Activated CD4-positive, alpha-beta T cell treated with anti-CD3 and anti-CD28 coated beads for 48 hours (primary cell): ENCODE measurements around the gene SGMS2.

Experiments used
- DNase-seq: peaks from one replicate; pipeline ENCODE4 v3.0.0-alpha.2; 2020

The SGMS2 gene

DNA sequence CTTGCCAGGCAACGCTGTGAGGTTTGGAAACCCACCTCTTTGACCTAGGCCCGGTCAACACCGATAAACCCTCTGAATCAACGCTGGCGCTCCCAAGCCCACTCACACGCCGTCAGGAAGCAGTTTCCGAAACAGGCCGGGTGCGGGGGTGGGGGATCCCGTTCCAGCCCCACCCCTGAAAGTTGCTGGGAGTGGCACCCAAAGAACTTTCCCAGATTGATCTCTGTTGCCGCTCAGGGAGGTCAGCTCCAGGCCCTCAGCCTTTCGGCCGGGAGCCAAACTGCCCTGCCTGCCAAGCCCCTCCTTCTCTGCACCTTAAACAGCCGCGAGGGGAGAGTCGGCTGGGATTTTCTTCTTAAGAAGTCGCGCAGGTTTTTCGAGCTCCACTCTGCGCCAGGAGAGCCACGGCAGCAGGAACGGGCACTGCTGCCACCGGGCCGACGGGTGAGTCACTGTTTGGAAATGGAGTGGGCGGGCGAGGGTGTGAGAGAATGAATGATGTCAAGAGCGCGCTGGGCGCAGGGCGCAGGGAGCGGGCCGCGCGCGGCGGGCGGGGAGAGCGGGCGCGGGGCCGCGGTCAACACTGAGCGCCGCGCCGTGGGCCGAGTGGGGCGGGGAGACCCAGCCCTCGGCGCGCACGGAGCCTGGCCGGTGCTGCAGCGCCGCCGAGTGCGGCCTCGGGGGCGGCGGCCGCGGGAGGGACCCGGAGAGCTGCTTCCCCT lies at the start of gene SGMS2:
SGMS2 (plus strand) TSS at position 583 of the 722 bp plus-strand sequence. CDS start 70,622 bp downstream, outside the sequence.
- peak; percentile 83 for DNase-seq

DNA sequence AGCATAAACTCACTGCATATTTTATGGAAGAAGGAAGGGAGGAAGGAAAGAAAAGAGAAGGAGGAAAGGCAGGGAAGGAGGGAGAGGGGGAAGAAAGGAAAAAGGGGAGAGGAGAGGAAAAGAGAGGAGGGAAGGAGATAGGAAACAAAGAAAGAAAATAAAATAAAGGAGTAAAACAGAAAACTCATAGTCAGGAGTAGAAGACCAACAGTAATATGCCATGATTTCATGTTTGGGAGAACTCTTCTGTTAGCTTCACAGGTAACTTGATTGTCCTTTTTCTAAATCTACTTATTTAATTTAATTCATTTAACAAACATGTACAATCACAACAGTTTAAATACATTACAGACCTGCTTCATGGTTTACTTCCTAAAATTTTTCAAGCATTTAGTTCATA lies 46.8 kb upstream of the SGMS2 start:
- DNase-seq = no peak

GRCh38 chr4:107778784-107779530 lies 45.8 kb upstream of the SGMS2 start:
- DNase-seq = no peak

DNA sequence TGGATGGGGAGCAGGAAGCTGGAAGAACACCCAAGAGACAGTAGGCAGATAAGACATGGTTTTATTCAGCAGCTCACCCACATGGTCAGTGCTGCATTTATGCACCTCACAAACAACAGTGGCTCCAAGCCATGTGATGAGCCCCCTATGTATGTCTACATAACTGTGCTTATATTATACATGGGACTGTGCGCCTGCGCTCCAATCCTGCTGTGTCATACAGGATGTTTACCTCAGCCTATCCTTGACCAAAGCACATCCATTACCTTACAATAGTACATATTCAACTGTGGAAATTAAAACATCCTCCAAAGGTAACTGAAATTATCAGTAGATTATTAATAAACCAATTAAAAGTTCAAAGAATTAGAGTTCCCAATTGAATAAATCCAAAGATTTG lies 44.1 kb upstream of the SGMS2 start:
- peak; percentile 29 for DNase-seq

DNA sequence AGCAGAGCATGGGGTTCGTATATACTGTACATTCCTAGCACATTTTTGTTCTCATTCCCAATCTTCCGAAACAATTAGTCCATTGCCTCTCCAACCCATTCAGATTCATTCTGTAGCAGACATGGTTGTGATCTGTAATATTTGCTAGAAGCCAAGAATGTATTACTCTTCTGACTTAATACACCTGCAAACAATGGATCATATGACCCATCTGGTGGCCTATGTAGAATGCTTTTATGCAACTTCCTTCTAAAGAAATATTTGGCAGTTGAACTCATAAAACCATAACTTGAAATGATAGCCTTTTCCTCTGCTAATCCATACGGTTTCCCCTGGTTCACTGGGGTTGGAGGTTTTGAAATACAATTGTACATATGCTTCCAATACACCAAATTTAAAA lies 32.8 kb upstream of the SGMS2 start:
- no peak for DNase-seq

DNA sequence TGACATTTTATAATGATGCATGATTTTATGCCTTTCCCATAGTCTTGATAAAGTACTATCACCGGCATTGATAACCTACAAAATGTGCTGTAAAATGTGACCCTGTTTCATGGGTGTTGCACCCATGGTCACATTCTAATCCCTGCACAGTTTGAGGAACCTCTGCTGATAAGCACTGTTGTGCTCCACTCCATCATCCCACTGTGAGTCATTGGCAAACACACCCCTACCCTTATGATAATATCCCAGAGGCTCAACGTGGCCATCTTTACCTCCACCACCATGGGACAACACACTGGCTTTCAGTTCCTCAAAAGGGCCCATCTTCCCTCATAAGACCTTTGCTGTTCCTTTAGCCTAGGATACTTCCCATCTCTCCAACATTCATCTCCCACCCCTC lies 32.0 kb upstream of the SGMS2 start:
- no peak for DNase-seq

DNA sequence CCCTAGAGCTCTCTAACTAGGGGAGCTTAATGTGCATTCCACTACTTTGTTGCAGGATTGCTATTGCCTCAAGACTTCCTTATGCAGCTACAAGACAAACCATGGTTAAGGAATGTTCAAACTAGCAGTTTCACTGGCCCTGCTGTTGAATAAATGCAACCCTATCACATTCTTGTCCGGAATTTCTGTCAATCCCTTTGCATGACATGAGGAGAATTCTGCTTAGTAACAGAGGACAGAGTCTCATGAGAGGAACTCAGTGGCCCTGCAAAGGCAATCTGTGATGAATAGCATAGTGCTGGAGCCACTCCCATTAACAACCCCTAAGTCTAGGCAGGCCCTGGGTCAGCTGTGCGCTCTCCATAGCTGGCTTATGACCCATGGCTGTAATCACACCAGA lies 30.7 kb upstream of the SGMS2 start:
- DNase-seq = no peak

DNA sequence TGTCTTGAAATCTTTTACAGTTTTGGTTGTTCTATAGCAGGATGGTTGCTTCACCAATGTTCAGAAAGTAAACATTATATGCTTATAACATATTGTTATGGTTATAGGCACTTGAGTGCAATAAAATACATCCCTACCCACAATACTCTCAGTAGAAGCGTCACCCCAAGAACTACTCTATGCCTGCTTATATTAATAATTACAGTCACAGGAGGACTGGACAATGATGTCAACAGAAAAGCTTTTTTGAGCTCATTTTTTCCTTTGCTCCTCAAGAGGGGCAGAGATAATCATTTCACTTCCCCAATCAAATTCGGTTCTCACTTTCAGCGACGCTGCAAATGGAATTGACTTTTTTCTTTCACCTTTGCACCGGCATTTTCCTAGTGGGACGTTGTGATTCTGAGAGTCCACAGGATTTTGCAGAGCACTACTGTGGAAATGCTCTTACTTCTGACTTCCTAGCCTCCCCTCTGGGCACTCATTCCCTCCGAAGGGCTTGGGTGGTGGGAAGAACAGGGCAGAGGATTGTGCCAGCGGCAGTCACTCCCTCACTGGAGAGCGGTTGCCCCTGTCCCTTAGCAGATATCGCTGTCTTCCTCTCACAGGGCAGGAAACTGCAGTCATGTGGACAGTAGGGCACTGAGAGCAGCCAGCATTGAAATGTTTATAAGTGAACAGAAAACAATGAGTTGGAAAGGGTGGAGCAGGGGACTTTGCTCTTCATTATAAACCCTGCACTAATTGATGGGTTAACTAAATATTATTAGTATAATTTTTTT lies 24.9 kb upstream of the SGMS2 start:
- DNase-seq = no peak

DNA sequence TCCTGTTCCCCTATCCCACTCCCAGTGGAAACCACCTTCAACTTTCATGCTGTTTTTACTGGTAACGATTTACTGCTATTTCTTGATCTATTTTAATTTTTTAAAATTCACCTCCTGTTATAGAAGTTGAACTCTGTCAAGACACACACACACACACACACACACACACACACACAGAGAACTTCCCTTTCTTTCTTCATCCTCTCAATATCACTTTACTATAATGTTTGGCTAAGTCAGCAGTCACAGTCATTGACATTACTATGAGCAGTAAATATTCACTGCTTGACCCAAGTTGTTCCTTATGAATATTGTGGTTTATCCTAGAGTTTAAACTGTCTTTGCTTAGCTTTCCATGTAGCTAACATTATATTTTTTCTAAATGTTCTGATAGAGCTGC lies 24.0 kb upstream of the SGMS2 start:
- no peak for DNase-seq

DNA sequence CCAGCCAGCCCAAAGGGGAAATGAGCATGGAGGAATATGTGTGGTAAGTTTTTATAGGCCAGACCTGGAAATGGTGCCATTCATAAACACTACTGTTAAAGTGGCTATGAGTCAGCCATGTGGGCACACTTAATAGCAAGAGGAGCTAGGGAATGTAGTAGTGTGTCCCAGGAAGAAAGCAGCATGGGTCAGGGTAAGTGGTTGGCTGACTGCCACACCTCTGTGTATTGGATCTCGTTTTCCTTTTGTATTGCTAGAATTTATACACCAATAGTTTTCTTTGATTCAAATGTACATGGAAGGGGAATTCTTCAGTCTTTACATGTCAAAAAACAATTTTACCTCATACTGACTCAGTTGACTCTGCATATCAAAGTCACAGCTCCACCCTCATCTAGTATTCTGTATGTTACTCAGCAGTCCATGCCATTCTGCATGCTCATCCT lies 22.9 kb upstream of the SGMS2 start:
- no peak for DNase-seq

- DNase-seq = no peak
Measured at GRCh38 chr4:107804956-107805355, 19.8 kb upstream of the SGMS2 start.

DNA sequence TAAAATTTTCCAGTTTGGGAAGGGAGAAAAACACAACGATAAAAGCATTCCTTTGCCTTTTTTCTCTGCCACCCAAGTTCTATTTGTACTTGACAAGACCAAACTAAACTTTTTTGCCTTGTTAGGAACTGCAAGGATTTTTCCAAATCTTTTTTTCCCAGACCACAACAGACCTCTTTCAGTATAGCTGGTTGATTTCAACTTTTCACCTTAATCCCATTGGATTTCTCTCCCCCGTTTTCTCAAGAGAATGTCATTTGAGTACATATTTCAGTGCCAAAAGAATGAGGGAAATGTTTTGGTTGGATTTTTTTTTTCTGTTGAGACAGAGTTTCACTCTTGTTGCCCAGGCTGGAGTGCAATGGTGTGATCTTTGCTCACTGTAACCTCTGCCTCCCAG lies 18.5 kb upstream of the SGMS2 start:
- no peak for DNase-seq

DNA sequence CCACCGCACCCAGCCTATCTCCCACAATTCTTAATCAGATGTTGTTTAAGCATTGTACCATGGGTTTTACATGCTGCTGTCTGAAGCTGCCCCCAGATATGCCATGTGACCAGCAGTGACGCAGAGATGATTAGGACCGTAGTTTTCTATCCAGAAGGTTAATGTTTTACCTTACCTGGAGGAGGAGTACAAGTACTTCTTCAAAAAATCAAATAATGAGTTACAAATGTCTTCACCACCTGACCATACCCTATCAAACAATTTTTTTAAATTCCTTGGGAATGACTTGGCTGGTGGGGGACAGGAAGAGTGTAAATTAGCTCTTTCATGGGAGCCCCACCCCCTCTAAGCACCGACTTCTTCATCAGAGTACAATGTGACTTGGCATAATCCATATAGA lies 16.2 kb upstream of the SGMS2 start:
- no peak for DNase-seq

DNA sequence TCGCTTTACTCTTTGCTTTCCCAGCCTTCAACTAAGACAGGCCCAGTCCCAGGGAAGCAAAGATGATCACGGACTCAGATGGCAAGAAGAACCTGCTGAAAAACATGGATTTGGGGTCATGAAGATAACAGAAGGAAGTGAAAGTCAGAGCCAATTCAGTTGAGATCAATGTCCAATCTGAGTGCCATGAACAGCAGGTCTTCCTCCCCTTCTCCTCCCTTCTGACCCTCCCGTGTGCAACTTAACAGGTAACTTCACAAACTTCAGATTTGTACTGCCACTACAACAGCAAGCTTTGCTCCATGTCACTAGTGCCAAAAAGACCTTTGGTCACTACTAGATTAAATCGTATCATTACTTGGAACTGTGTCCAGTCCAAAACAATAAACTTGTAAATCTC lies 15.5 kb upstream of the SGMS2 start:
- DNase-seq = no peak

DNA sequence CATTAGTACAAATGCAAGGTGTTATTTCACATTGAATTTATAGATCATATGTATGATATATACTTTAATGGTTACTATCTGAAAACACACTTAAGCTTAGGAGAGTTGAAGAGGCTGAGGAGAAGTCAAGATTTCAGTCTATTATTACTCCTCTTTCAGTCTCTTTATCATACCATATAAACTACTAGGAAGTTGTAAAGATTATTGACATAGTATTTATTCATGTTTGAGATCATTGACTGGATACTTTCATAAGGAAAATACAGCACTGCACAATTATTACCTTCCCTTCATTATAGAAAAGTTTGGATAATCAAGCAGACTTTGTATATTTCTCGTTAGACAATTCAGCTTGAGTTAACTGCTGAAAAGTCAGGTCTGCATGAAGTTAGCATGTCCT lies 10.0 kb upstream of the SGMS2 start:
- no peak for DNase-seq

DNA sequence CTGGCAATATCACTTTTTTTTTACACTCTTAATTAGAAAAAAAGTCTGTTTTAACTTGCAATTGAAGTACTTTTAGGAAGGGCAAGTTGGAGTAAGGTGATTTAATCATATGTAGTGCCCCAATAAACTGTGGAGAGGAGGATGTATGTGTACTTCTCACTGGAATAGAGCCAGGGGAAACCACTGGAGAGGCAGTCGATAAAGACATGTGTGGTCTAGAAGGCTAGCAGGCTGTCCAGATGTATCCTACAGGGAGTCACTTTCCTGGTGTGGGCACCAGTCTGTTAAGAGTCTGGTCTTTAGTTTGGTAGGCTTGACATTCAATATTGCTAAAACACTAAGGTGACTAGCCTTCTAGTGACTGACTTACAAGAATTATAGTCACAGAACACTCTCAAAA lies 9.6 kb upstream of the SGMS2 start:
- no peak for DNase-seq

- DNase-seq = peak; percentile 11
Measured at GRCh38 chr4:107818301-107818910, 6.3 kb upstream of the SGMS2 start.

DNA sequence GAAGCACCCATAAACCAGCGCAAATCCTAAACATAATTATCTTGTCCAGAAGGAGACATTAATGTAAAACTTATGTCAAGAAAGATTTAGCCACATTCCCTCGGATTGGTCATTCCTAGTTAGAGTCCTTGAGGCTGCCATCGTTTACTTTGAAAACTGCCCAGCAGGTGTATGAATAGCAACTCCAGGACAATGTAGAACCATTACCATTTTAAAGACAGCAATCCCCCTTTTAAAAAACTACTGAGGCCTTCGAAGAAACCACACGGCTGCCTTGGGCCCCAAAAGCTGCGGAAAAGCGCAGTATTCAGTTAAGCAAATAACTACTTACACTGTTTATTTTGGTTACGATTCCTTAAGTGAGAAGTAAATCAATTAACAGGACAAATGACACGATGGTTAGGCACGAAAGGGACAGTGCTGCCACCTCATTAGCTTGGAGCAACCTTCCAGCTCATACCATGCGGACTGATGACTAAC lies 822 bp upstream of the SGMS2 start:
- no peak for DNase-seq

DNA sequence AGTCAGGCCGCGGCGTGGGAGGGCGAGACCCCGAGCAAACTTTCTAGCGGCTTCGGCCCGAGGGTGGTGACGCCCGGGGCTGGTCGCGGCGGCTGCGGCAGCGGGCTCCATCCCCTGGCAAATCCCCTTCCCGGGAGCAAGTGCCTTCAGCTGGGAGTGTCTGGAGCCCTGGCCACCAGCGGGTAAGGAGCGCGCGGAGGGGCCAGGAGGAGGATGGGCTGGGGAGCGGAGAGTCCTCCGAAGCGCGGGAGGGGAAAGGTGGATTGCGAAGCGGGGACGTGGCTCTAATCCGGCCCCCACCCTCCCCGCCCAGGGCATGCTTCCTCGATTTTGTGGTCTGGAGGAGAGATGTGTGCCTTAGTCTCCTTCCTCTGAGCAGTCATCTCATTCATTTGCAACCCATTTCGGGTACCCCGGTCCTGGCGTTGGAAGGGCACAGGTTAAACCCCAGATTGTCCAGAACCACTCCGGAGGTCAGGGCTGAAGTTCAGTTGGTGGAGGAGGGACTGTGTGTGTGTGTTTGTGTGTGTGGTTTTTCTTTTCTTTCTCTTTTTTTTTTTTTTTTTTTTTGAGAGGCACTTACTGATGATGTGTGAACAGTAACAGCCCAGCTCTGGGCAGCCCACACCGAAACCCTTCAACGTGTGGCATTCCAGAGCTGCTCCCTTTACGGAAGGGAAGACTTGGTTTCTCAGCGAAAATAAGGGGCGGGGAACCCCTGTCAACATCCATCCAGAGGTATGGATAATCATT lies 516 bp downstream of the SGMS2 start:
- peak; percentile 3 for DNase-seq

DNA sequence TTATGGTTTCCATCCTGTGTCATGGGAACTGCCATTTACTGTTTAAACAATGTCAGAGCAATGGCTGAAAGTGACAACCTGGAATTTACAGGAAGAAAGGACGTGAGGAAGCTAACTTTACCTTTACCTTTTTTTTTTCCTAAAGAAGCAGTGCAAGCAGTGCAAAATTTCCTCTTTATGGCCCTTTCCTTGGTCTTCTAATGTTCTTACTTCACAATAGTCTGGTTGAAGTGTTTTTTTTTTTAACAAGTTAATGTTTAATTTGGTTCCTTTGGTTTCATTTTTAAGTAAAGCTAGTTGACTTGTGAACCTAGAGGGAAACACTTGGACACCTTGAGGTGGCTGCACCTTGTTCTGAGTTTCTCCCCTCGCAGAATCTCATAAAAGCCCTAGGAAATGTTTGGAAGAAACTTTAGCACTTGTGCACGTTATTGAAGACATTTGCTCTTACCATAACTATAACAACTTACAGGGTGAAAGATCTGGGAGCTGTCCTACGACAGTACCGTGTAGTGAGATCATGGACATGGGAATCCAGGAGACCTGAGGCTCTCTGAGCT lies 1.8 kb downstream of the SGMS2 start:
- DNase-seq = no peak

GRCh38 chr4:107828315-107829090 lies 3.8 kb downstream of the SGMS2 start:
- DNase-seq = no peak
